T-helper 2 cell treated with Interferon-gamma antibody and Interleukin-4, amounts not matched to agents 100 ng/mL and 5 ng/mL, for 36 hours (primary cell): ENCODE measurements around the gene GBGT1. TPM values are rescaled to one million over a fixed set of nuclear protein-coding genes. Genes with fewer than 3 reads are reported as not detected.

Experiments used
- intact Hi-C: fragments of 100-400 bp; cut with micrococcal nuclease; formaldehyde crosslinking; loops from one replicate; pipeline ENCODE4 v1.15.1; 2023
- total RNA-seq: library from RNA; stranded (reverse); gene quantifications from 2 replicates; pipeline ENCODE4 v1.2.3, GENCODE V29; 2022

The GBGT1 gene
- total RNA-seq, 1 donor from 2014 or later, result 6.7 TPM

DNA sequence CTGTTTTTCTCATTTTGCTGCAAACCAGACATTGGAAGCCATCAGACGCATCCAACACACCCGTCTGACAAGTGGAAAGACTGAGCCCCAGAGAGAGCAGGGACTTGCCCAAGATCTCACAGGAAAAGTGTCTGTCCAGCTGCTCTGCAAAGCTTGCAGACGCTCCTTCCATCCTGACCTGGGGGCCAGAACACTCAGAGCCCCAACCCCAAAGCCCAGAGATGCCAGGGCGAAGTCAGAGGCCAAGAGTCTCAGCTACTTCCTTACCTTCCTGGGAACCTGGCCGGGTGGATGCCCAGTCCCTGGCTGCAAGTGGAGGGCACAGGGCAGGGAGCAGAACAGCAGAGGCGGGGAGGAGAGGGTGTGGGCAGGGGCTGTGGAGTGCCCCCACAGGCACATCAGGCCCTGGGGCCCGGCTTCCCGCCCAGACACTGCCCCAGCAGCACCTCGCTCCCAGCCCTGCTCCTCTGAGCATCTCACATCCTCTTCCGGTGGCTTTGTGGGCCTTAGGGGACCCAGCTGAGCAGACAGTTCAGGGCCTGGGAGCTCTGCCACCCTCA is 32.9 kb downstream of the GBGT1 start:
- intact Hi-C loops, result loop anchor here (5.0 kb wide), 1 partner anchor 73 kb away; no protein-coding TSS in a partner anchor

DNA sequence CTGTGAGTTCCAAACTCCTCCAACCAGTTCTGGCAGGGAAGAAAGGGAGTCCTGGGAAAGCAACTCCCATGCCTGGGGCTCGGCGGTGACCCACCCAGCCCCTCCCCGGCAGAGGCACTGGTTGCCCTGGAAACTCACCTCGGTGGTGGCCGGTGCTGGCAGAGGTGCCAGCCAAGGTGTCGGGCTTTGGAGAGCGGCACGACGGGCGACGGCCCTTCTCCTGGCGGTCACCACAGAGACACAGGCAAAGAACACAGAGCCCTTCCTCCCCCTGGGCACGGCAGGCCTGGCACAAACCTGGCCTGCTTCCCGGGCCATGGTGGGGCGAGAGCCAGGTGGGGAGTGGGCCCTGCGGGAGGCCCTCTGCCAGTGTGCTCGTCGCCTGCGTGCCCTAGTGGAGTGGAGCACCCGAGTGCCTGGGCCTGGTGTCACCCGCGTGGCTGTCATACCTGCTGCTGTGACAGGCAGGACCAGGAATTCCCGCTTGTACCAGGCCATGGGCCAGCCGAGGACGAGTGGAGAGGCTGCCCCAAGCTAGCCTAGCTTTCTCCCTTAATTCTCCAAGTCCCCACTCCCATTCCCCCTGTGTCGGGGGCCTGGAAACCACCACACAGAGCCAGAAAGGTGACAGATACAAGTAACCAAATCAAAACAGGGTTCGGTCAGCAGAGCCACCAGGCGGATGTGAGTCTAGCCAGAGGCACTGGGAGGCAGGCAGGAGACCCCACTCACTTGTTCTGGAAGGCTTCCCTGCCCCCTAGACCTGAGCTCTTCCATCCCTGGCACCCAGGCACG is 34.5 kb downstream of the GBGT1 start:
- intact Hi-C loops, result no loop called here

GRCh38 chr9:133128152-133128551 is 35.6 kb downstream of the GBGT1 start:
- intact Hi-C loops, result no loop called here

GRCh38 chr9:133127340-133127981 is 36.3 kb downstream of the GBGT1 start:
- intact Hi-C loops, result no loop called here

- intact Hi-C loops, result no loop called here
These were observed 36.9 kb downstream of the GBGT1 start for GRCh38 chr9:133126697-133127339.

DNA sequence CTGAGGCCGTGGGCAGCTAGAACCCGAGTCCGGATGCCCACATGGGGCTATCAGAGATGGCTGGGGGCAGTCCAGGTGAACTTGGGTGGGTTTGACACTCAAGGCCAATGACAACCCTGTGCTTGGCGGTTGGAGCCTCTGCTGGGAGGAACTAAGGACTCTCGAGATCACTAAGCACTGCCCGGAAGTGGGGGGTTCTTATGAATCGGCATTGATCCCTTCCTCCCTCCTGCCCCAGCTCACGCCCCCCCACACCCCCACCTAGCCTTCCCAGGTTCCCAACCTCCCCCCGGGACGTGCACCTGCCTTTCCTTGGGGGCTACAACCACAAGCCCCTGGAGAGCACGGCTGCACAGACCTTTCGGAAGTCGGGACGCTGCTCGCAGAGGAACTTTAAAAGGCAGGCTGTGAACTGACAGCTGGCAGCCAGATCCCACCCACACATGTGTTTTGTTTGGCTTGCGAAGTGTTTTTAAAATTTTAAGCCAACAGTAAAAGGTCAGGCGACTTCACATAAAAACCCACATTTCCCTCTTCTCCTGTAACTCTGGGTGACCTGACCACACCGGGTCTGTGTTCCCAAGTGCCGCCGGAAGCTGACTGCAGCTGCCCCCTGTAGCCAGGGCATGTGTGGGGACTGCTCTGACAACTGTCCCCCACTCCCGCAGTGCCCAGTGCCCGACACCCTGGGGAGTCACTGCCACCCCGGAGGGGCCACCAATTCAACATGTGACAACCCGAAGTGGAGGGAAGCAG is 37.6 kb downstream of the GBGT1 start:
- intact Hi-C loops, result no loop called here

- intact Hi-C loops, result no loop called here
These were observed 38.8 kb downstream of the GBGT1 start for GRCh38 chr9:133124907-133125275.

- intact Hi-C loops, result no loop called here
These were observed 39.4 kb downstream of the GBGT1 start for GRCh38 chr9:133124123-133124906.

DNA sequence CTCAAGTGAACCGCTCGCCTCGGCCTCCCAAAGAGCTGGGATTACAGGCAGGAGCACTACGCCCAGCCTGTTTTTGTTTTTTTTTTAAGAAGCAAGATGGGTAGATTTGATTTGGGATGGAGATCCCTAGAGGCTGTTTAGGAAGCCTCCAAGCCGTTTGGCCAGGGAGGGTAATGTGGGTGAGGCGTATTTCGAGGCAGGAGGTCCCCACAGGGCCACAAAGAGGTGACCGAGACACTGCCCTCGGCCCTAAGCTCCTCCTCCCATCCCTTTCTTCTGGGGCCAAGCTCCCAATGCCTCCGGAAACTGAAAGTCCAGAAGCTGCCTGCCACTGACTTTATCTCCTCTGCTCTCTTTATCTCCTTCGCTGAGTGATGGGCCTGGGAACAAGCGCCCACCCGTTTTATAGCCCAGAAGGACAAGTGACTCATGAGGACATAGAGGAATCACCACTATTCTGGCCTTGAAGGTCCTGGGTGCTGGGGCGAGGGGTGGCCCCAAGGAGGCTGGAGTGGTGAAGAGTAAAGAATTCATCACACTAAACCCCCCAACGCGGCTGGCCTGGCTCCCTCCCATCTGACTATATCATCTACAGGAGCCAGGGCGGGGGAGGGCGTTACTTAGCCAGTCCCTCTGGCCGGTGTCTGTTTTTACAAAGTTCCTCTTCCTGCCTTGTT is 40.6 kb downstream of the GBGT1 start:
- intact Hi-C loops, result no loop called here

- intact Hi-C loops, result no loop called here
These were observed 41.1 kb downstream of the GBGT1 start for GRCh38 chr9:133122605-133122934.

DNA sequence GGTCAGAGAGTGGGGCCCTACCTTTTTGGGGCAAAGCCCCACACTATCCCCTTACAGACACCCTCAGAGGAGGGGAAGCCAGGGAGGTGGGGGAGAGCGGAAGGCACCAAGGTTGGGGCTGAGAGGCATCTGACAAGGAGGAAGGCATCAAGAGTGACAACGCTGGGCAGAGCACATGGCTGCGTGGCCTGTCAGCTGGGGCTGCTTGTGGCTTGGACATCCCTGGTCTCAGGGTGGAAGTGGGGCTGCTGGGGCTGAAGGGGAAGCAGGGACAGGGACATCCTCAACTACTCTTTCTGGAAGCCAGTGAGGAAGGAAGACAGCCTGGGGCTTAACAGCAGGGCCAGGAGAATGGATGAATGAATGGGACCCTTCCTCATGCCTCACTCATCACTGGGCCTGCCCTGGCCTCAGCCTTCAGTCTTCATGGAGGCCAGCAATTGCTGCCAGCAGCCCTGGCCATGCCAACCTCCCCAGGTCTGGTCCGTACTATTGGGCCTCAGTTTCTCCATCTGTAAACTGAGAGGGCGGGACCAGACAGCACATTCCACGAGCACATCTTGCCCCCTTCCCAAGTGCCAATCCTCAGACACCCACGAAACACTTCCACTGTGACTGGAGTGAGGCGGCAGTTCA is 41.7 kb downstream of the GBGT1 start:
- intact Hi-C loops, result loop anchor here (1.0 kb wide), 4 partner anchors 11 to 92 kb away; partner anchors contain the start of gene GTF3C5

DNA sequence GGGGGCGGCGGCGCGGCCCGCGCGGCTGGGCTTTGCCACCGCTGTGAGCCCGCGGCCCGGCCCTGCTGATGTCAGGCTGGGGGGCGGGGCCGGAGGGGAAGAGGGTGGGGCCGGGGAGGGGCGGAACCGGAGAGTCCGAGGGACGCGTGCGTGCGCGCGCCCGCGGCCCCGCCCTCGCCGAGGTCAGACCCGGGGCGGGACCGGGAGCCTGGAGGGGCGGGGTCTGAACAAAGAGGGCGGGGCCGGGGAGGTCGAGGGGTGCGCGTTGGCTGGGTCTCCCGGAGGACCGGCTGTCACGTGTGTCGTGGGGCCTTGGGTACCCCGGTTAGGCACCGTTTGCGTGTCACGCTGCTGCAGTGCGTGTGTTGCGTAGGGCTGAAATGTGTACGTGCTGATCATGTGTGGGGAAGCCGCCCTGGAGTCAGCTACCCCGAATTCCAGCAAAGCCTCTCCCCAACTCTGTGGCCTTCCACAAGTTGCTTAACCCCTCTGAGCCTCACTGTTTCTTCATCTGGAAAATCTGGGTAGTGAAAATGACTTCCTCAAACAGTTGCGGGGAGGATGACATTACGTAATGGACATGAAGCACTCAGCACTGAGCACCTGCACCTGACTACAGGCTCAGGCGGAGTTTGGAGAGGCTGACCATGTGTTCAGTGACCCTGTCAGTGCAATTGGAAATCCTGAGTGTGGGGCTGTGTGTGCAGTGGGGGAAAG is 42.4 kb downstream of the GBGT1 start, which contains the start of gene RALGDS:
Gene RALGDS (minus strand): TSS at position 43 of the 717 bp plus-strand sequence. CDS start 86 bp downstream, outside the sequence.
- intact Hi-C loops, result loop anchor here (1.0 kb wide), 4 partner anchors 12 to 91 kb away; partner anchors contain the start of gene GTF3C5

- intact Hi-C loops, result loop anchor here (1.0 kb wide), 4 partner anchors 13 to 90 kb away; partner anchors contain the start of gene GTF3C5
These were observed 43.1 kb downstream of the GBGT1 start for GRCh38 chr9:133120501-133121197.

DNA sequence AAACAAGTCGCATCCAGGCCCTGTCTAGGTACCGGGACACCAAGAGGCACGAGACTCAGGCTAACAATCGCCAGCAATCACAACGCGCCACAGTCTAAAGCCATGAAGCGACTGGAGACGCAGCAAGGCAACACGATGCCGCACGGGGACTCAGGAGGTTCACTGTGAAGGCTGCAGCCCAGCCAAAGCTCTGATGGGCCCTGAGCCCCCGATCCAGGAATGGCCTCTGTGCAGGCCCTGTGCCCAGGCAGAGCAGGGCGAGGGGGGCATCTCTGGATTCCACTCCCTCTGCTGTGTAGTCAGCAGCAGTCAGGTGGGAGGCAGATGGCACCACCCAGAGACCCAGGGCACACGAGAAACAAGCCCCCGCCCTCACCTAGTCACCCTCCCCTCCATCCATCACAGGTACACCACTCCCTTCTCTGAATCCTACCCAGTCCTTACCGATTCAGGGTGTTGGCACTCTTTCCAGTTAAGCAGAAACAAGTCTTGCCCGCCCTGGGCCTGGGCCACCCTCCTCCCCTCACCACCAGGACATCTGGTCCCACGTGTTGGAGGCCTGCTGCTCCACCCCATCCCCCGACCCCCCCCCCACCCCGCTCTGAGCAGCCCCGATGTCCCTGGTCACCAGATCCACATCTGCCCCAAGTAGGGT is 43.7 kb downstream of the GBGT1 start:
- intact Hi-C loops, result no loop called here

- intact Hi-C loops, result no loop called here
These were observed 44.4 kb downstream of the GBGT1 start for GRCh38 chr9:133119103-133119845.

DNA sequence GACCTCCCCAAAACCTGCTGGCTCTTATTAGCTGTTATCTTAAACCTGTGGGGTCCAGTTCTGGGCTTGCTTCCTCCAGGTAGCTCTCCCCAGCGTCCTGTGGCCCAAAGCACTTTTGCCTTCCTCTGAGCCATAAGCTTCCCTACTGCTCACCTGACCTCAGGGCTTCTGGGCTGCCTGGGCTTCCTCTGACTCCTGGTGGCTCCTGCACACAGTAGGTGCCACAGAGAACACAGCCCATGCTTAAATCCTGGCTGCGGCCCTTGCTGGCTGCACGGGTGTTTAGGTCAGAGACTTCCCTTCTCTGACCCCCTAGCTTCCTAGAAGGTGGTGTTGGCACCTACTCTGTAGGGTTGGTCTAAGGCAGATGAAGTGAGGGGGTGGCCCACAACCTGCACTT is 45.1 kb downstream of the GBGT1 start:
- intact Hi-C loops, result no loop called here

DNA sequence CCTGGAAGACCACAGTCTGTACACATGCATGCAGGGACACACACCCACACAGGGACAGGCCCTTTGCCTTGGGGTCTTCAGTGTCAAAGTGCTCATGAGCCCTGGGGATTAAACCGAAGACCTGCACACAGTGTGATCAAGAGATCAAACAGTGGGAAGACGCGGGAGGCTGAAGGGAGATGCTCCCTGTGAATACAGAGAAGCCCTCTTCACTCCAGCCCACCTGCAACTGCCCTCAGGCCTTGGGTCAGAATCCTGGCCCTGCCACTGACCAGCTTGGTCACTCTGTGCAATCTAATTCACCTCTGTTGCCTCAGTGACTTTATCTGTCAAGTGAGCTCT is 45.6 kb downstream of the GBGT1 start:
- intact Hi-C loops, result no loop called here
